SJSA1 (cell line): ENCODE measurements around the gene EIF2D. TPM values are rescaled to one million over a fixed set of nuclear protein-coding genes. Genes with fewer than 3 reads are reported as not detected.
"Not testable (repeated sequence)": the region's sequence is repeated elsewhere in the genome, so short reads cannot be mapped to it uniquely, and the experiment has no call there.

ENCODE experiments used
- DNase-seq, 2 experiments: peaks; one replicate each; pipeline ENCODE4 v3.0.0-alpha.2; 2015 to 2020; ENCODE audit warnings: low spot score in 2 of 2, low read depth in 1 of 2
- H3K27ac ChIP-seq: fragments of 250-450 bp; sonication (Bioruptor Pico); 2 replicates; pipeline ENCODE4 v1.5.1; 2020; ENCODE audit warnings: mild to moderate bottlenecking, moderate library complexity
- H3K27me3 ChIP-seq: fragments of 250-450 bp; sonication (Bioruptor Pico); replicated peaks from 2 replicates; pipeline ENCODE4 v1.5.1; 2020; ENCODE audit warnings: mild to moderate bottlenecking, moderate library complexity
- H3K36me3 ChIP-seq: fragments of 250-450 bp; sonication (Bioruptor Pico); 2 replicates; pipeline ENCODE4 v1.5.1; 2020; ENCODE audit warnings: mild to moderate bottlenecking
- H3K4me1 ChIP-seq: fragments of 250-450 bp; sonication (Bioruptor Pico); replicated peaks from 2 replicates; pipeline ENCODE4 v1.6.1; 2021; ENCODE audit warnings: mild to moderate bottlenecking
- H3K4me3 ChIP-seq: fragments of 250-450 bp; sonication (Bioruptor Pico); 2 replicates; pipeline ENCODE4 v1.5.1; 2020; ENCODE audit warnings: mild to moderate bottlenecking
- H3K9me3 ChIP-seq: fragments of 250-450 bp; sonication (Bioruptor Pico); replicated peaks from 2 replicates; pipeline ENCODE4 v1.5.1; 2020; ENCODE audit warnings: mild to moderate bottlenecking
- total RNA-seq: library from RNA; depleted of rRNA; stranded (reverse); fragments of >200 nt; shearing (Covaris generic); gene quantifications from 2 replicates; pipeline ENCODE4 v1.2.3, GENCODE V29; 2014

The EIF2D gene
- total RNA-seq, 1 experiment from 2014 or later, result 53.8 TPM

GRCh38 chr1:206588492-206588891 lies 23.8 kb downstream of the EIF2D start:
- Histone ChIP-seq H3K9me3 (no peaks in the 10 kb centered on the region), H3K27ac (peak overlapping the region; percentile 18), H3K36me3 (peaks cover 30% of the 10 kb centered on the region), H3K4me1 (peaks cover 28% of the 10 kb centered on the region), H3K27me3 (no peaks in the 10 kb centered on the region), H3K4me3 (no peak overlapping the region)
- no peak for DNase-seq

- no peaks in the 10 kb centered on the region for H3K9me3 ChIP-seq
- no peak for DNase-seq
- H3K27me3 ChIP-seq, result no peaks in the 10 kb centered on the region
- H3K4me3 ChIP-seq, result no peak overlapping the region
- H3K27ac ChIP-seq, result no peak overlapping the region
- H3K4me1 ChIP-seq, result peaks cover 28% of the 10 kb centered on the region
- peaks cover 26% of the 10 kb centered on the region for H3K36me3 ChIP-seq
Observed at GRCh38 chr1:206587904-206588303, 24.4 kb downstream of the EIF2D start.

GRCh38 chr1:206586501-206587445 lies 25.5 kb downstream of the EIF2D start:
- H3K4me1 ChIP-seq, result peaks cover 28% of the 10 kb centered on the region
- no peak overlapping the region for H3K27ac ChIP-seq
- DNase-seq, result no peak
- H3K9me3 ChIP-seq, result no peaks in the 10 kb centered on the region
- H3K27me3 ChIP-seq, result no peaks in the 10 kb centered on the region
- peaks cover 16% of the 10 kb centered on the region for H3K36me3 ChIP-seq
- H3K4me3 ChIP-seq, result no peak overlapping the region

- Histone ChIP-seq H3K27me3 (no peaks in the 10 kb centered on the region), H3K9me3 (no peaks in the 10 kb centered on the region), H3K27ac (no peak overlapping the region), H3K36me3 (peaks cover 3% of the 10 kb centered on the region; the same call in 1 of the 2 replicates), H3K4me1 (peaks cover 14% of the 10 kb centered on the region), H3K4me3 (no peak overlapping the region)
- DNase-seq, result no peak
Observed at GRCh38 chr1:206584683-206585082, 27.6 kb downstream of the EIF2D start.

- no peaks in the 10 kb centered on the region for H3K27me3 ChIP-seq
- no peak overlapping the region for H3K27ac ChIP-seq
- peaks cover 7% of the 10 kb centered on the region for H3K4me1 ChIP-seq
- DNase-seq, result peak; percentile 61 to 77
- peaks cover 3% of the 10 kb centered on the region; the same call in 1 of the 2 replicates for H3K36me3 ChIP-seq
- no peak overlapping the region for H3K4me3 ChIP-seq
- no peaks in the 10 kb centered on the region for H3K9me3 ChIP-seq
Observed at GRCh38 chr1:206583707-206584648, 28.3 kb downstream of the EIF2D start.

GRCh38 chr1:206582971-206583706 lies 29.1 kb downstream of the EIF2D start:
- Histone ChIP-seq H3K4me3 (no peak overlapping the region), H3K27me3 (no peaks in the 10 kb centered on the region), H3K36me3 (peaks cover 3% of the 10 kb centered on the region; the same call in 1 of the 2 replicates), H3K9me3 (no peaks in the 10 kb centered on the region), H3K4me1 (no peaks in the 10 kb centered on the region), H3K27ac (no peak overlapping the region)
- DNase-seq, result no peak

- H3K4me3 ChIP-seq, result no peak overlapping the region
- no peaks in the 10 kb centered on the region for H3K9me3 ChIP-seq
- no peaks in the 10 kb centered on the region for H3K4me1 ChIP-seq
- H3K36me3 ChIP-seq, result peaks cover 3% of the 10 kb centered on the region; the same call in 1 of the 2 replicates
- H3K27me3 ChIP-seq, result no peaks in the 10 kb centered on the region
- no peak for DNase-seq
- H3K27ac ChIP-seq, result no peak overlapping the region
Observed at GRCh38 chr1:206582537-206582936, 29.7 kb downstream of the EIF2D start.

GRCh38 chr1:206581571-206581981 lies 30.7 kb downstream of the EIF2D start:
- Histone ChIP-seq H3K9me3 (no peaks in the 10 kb centered on the region), H3K27me3 (no peaks in the 10 kb centered on the region), H3K36me3 (no peaks in the 10 kb centered on the region), H3K4me1 (no peaks in the 10 kb centered on the region), H3K4me3 (no peak overlapping the region), H3K27ac (no peak overlapping the region)
- DNase-seq, result no peak

- H3K9me3 ChIP-seq, H3K4me3 ChIP-seq, H3K36me3 ChIP-seq, H3K4me1 ChIP-seq, H3K27ac ChIP-seq, DNase-seq, H3K27me3 ChIP-seq: not testable (repeated sequence)
Observed at GRCh38 chr1:206581114-206581497, 31.2 kb downstream of the EIF2D start.

GRCh38 chr1:206580438-206581113 lies 31.7 kb downstream of the EIF2D start:
- Histone ChIP-seq H3K4me3 (no peak overlapping the region), H3K27me3 (no peaks in the 10 kb centered on the region), H3K9me3 (no peaks in the 10 kb centered on the region), H3K36me3 (no peaks in the 10 kb centered on the region), H3K4me1 (no peaks in the 10 kb centered on the region), H3K27ac (no peak overlapping the region)
- DNase-seq, result no peak

- no peaks in the 10 kb centered on the region for H3K36me3 ChIP-seq
- H3K9me3 ChIP-seq, result no peaks in the 10 kb centered on the region
- H3K4me3 ChIP-seq, result no peak overlapping the region
- no peaks in the 10 kb centered on the region for H3K27me3 ChIP-seq
- no peak overlapping the region for H3K27ac ChIP-seq
- DNase-seq, result no peak
- H3K4me1 ChIP-seq, result peaks cover 6% of the 10 kb centered on the region
Observed at GRCh38 chr1:206579747-206580437, 32.4 kb downstream of the EIF2D start.

- no peak for DNase-seq
- Histone ChIP-seq H3K4me1 (peaks cover 6% of the 10 kb centered on the region), H3K27ac (no peak overlapping the region), H3K9me3 (no peaks in the 10 kb centered on the region), H3K36me3 (no peaks in the 10 kb centered on the region), H3K27me3 (no peaks in the 10 kb centered on the region), H3K4me3 (no peak overlapping the region)
Observed at GRCh38 chr1:206578978-206579374, 33.3 kb downstream of the EIF2D start.
